SW 1271 (cell line): ENCODE results near the gene RMI2.

Source experiments
- DNase-seq, 2 experiments: peaks; one replicate each; lab custom pipeline; 2025; lab: John Stamatoyannopoulos, UW

The RMI2 gene

GRCh38 chr16:11399261-11399831 lies 54.1 kb downstream of the RMI2 start:
- no peak for DNase-seq

- no peak for DNase-seq
Measured at GRCh38 chr16:11400076-11400475, 54.8 kb downstream of the RMI2 start.
